TTC549 (cell line): ENCODE data around the gene ANK2.

Experiments used
- FAIRE-seq: peaks from 2 replicates; lab custom pipeline; 2012; peaks lifted over from hg19 to GRCh38; lab: Jason Lieb, UNC

Gene ANK2

DNA sequence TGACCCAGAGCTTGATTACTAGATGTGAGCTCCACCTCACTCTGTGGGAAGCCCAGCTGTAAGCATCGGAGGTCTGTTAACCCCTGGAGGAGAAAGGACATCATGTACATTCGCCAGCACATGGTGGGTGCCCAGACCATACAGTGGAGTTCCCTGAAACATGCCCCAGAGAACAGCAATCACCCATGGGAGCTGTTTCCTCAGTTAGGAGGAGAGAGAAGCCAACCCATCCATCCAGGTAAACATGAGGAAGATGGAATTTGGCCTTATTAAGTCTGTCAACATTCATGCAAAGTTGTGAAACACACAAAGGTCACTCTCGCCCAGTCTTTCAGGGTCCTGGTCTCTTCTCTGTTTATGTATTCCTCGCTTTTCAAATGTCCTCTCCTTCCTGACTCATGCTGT lies 354.7 kb downstream of the ANK2 start:
- no peak for FAIRE-seq

DNA sequence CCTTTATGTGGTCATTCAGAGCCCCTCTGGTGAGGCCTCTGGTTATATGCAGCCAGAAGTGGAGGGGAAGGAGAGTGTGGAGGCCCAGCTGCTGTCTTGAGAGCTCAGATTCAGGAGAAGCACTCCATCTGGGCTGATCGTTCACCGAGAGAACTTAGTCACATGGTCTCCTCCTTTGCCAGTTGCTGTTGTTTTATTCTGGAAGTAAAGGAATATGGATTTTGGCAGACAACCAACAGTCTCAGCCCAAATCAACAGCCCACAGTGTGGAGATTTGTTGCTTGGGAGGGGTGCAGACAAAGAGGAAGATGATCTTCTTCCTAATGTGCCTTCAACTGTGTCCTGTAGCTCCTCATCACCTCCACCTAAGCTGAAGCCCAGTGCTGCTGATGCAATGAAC lies 355.4 kb downstream of the ANK2 start:
- no peak for FAIRE-seq

DNA sequence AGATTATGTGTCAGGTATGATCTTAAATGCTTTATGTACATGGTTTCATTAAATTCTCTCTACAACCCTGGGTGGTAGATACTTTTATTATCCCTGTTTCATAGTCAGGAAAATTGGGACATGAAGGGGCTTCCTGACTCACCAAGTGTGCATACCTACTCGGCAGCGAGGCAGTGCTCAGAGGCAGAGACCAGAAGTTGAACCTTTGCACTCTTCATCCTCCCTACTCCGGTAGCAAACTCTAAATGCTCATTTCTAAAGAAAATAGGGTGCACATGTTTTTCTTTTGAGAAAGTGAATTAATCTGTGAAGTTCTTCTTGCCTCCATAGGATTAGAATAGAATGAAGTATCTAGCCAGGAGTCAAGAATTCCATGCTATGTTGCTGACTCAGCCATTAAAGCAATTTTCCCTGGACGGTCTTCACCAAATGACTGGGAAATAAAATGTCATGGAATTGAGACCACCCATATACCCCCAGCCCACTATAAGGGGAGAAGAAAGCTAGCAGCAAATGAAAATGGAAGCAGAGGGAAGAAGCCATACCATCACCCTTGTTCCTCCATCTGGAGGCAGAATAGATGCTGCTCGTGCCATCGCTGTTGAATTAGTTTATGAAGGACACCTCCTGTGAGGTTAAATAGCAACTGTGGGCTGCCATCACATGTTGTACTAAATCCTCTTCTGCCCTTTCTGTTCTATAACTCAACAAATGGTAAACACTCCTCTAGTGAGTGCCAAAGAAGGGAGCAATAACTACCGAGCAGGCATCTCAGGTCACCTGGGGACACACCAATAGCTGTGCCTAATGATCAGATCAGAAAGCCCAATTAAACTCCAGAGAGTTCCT lies 356.6 kb downstream of the ANK2 start:
- no peak for FAIRE-seq

DNA sequence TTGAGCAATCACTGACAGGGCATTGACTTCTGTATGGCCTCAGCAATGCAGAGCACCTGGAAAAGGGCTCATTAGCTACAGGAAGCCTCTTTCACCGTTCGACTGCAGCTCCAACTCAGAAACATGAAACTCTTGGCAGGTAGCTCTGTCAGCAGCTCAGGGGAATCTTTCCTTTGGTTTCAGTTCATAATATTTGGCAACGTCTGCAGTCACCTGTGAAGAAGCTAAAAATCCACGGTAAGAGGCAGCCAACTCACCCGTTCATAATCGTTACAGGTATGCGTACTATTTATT lies 357.2 kb downstream of the ANK2 start:
- FAIRE-seq, result no peak

DNA sequence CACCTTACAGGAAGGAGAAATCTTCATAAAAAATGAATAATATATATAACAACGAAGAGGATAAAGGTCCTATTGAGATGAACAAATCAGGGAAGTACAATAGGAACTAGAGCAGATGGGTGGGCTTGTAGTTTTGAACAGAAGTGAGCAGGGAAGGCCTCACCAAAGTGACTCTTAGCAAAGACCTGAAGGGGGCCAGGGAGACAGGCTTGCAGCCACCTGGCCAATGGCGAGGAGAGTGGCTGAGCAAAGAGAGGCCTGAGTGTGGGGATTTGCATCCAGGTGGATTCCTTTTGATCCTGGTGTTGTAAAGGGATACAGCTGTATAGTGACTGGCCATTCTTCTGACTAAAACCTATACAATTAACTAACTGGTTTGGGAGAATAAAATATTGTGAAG lies 358.0 kb downstream of the ANK2 start:
- FAIRE-seq, result no peak

DNA sequence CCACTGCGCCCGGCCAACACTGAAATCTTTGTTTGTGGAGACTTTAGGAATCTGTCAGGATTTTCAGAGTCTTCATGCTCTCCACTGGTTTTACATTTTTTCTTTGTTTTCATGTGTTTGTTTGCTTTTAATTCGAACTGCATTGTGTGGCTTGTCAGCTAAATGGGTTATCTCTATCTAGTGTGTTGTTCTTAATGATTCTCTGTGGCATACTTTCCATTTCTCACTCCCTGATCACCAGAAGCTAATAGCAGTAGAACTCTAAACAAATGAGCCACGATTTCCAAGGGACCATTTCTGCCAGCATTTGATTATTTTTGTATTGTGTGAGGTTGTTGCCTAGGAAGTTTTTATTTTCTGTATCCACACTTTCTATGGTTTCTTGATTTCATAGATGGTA lies 359.7 kb downstream of the ANK2 start:
- FAIRE-seq, result no peak

DNA sequence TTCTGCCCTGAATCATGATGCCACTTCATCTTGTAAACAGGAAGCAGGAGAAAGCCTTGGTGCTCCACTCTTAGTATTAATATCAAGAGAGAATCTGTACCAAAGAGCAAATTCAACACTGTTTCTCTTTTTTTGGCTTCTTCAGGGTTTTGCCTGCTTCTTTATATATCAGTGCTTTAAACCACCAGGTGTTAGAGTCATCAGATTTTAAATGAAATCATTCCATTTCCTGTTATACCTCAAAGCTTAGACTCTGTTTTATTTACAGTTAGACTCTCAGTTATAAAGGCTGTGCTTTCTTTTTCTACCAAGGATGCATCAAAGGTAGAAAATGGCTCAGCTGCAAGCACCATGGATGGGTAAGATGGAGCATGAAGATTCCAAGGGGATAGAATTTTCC lies 361.2 kb downstream of the ANK2 start:
- FAIRE-seq, result no peak

DNA sequence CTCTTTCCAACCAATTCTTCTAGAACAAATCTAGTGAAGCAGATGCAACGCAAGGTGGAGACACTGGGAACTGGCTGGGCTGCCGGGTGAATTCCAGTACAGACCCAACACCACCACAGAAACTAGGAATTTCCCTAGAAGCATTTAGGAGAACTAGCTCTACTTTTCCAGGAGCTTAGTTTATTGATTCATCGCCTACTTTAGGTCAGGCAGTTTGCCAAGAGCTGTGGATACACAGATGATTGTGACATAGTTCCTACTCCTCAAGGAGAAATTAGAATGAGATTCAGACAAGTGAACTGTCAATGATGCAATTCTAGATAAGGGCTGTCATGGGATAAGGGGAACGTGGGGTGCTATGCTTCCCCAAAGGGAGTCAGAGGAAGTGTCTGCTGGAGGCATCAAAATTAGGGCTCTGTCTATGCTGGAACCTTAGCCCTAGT lies 362.1 kb downstream of the ANK2 start:
- FAIRE-seq, result no peak

DNA sequence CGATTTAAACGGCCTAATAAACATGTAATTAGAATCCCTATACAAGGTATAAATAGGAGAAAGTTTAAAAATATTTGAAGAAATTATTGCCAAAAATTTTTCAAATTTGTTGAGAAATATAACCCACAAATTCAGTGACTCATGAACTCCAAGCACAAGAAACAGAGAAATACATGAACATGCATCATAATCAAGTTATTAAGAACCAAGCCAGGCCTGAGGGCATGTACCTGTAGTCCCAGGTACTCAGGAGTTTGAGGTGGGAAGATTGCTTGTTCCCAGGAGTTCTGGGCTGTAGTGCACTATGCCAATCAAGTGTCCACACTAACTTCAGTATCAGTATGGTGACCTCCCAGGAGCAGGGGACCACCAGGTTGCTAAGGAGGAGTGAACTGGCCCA lies 370.2 kb downstream of the ANK2 start:
- no peak for FAIRE-seq

DNA sequence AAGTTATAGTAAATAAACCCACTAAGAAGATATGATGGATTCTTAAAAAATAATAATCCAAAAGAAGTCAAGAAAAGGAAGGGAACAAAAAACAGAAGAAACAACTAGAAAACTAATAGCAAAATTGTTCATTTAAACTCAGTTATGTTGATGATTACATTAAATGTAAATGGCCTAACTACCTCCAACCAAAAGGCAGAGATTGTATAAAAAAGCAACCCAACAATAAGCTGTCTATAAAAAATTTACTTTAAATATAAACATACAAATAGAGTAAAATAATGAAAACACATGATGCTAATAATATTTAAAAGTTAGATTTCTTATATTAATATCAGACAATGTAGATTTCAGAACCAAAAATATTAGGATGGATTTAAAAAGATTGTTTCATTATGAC lies 371.5 kb downstream of the ANK2 start:
- peak; percentile 57 for FAIRE-seq

DNA sequence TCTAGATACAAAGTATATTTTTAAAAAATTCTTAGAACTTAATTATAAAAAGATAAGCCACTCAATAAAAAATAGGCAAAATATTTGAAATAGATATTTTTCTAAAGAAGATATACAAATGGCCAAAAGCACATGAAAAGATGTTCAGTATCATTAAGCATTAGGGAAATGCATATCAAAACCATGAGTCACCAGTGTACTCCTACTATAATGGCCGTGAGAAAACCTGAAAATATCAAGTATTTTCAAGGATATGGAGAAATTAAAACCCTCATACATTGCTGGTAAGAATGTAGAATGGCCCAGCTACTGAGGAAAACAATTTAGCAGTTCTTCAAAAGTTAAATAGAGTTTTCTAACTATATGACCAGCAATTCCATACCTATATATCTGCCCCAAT lies 374.2 kb downstream of the ANK2 start:
- no peak for FAIRE-seq

DNA sequence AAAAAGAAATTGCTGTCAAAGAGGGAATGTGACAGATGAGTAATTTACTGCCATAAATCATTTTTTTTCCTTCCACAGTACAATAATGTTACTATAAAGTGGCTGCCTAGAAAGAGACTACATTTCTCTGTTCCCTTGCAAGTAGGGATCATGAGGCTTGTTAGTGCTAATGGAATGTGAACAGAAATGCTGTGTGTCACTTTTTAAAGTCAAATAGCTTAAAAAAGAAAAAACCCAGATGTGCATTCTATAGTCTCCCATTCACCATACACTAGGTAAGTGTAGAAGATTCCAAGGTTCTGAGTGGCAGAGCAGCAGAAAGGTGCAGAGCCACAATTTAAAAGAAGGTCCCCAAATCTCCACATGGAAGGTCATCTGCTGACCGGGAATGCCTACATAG lies 383.7 kb downstream of the ANK2 start:
- FAIRE-seq, result no peak
